NCI-H2029 (cell line): ENCODE results near the gene DDX56.

Experiments used
- DNase-seq: peaks from one replicate; lab custom pipeline; 2025; lab: John Stamatoyannopoulos, UW

DDX56 gene

GRCh38 chr7:44534501-44534900 lies 39.2 kb downstream of the DDX56 start:
- DNase-seq, result peak; percentile 49

- peak; percentile 62 for DNase-seq
Measured at GRCh38 chr7:44534087-44534486, 39.6 kb downstream of the DDX56 start.

DNA sequence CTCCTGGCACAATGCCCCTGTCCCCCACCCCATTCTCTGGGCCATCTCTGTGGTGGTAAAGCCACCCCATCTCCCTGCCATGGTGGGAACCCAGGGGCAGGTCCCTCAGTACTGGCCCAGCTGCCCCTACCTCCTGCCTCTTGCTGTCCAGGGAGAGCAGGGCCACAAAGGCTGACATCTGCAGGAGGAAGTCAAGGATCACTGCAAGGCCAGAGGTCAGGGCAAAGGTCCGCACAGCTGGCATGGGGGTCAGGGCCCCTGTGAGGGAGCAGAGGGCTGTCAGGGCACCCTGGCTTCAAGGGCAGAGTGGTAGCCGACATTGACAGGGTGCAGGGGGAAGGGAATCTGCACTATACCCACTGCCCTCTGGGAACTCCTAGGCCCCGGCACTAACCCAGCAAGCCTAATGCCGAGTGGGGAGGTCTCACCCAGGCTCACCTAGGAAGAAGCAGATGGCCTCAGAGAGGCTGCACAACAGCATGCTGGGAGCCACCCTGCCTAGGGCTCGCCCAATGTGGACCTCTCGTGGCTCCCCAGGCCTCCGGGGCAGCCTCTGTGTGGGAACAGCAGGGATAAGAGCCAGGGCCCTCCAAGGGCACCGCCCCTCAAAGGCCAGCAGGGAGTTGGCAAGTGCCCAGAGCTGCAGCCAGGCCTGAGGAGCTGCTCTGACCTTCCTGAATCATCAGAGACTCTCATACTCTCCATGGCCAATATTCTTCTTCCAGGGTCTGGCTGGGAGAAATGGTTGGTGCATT lies 40.2 kb downstream of the DDX56 start:
- DNase-seq, result peak; percentile 62

DNA sequence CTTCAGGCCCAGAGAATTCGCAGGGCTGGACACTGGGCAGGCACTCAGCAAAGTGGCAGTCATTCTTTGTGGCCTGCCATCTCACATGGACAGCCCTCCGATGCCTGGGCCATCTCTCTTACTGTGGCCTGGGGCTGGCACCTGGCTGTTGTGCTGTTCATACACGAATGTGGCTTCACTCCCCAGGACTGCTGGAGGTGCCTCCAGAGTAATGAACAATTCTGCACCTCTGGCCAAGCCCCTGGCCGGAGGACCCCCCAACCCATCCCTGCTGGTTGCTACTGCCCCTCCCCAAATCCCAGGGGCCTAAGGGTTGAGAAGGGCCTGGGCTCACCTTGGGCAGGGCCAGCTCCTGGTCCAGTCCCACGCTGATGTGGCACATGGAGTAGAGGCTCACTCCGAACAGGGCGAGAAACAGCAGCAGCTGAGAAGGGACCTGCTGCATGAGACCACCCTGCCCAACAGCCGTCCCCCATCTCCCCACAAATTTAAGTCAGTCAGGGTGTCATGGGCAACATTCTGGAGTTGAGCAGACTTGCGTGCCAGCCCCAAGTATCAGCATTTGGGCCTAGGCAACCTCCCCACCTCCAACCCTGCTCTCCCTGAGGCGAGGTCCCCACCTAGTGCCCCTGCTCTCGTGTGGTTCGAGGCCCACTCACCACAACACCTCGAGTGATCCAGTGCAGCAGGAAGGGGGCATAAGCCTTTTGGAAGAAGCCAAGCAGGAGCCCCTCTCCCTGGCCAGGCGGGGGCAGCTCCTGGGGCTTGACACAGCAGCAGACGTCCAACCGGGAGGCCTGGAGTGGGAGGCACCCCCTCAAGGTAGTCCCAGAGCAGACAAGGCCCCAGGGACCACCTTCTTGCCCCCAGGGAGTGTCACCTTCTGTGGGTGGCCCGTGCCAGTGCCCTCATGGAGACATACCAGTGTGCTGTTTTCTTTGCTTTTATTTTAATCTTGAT lies 42.0 kb downstream of the DDX56 start:
- DNase-seq, result no peak

DNA sequence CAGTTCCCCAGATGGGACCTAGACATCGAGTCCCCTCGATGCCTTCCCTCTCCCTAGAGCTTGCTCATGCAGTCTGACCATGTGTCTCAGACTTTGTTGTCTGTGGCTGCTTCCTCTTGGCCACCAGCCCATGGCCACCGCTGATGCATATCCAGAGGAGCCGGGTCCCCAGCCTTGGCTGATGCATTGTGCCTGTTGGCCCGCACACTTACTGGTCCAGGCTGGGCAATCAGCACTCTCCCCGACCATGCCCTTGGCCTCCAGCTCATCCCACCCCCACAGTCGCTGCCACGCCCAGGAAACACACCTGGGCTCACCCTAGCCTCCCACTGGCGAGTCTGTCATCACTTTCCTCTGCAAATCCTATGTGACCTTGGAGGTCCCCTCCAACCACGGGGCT lies 42.7 kb downstream of the DDX56 start:
- DNase-seq, result peak; percentile 74

- no peak for DNase-seq
Measured at GRCh38 chr7:44524811-44525388, 48.8 kb downstream of the DDX56 start.

GRCh38 chr7:44522315-44522714 lies 51.4 kb downstream of the DDX56 start:
- DNase-seq, result no peak

- no peak for DNase-seq
Measured at GRCh38 chr7:44521347-44522095, 52.2 kb downstream of the DDX56 start.

DNA sequence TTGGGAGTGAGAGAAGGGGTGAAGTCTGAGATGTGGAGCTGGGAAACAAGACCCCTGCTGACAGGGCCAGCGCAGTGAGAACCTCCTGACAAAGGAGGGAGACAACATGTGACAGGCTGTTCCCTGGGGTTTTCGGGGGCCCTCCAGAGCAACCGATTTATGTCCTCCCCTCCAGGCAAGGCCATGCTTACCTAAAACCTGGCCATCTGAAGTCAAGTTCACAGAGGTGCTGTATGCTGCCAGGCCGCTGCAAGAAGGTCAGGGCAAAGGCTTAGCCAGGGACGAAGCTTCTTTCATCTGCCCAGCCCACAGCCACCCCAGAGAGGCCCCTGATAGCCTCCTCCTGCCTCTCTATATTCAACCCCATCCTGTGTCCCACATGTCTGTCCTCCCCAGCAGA lies 53.1 kb downstream of the DDX56 start:
- no peak for DNase-seq

DNA sequence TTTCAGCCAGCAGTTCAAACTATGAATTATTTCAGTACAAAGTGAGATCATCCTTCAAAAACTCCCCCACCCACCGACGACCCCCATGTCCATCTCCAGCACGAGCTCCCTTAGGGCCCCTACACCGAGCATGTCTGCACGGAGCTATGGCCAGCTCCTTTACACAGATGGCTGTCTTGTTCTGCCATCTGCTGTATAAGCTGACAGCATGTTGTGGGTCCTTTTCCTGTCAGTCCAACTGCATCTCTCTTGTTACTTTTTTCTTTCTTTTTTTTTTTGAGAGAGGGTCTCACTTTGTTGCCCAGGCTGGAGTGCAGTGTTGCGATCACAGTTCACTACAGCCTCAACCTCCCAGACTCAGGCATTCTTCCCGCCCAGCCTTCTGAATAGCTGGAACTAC lies 54.2 kb downstream of the DDX56 start:
- DNase-seq, result no peak

DNA sequence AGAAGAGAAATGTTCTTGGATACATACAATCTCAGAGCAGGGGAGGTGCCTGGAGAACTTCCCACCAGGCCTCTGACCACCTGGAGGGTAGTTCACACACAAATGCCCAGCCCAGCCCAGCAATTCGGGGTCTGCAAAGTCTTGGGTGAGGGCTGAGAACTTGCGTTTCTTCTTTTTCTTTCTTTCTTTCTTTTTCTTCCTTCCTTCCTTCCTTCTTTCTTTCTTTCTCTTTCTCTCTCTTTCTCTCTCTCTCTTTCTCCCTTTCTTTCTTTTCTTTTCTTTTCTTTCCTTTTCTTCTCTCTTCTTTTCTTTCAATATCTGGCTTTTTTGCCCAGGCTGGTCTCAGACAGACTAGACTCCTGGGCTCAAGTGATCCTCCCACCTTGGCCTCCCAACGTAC lies 54.9 kb downstream of the DDX56 start:
- no peak for DNase-seq

DNA sequence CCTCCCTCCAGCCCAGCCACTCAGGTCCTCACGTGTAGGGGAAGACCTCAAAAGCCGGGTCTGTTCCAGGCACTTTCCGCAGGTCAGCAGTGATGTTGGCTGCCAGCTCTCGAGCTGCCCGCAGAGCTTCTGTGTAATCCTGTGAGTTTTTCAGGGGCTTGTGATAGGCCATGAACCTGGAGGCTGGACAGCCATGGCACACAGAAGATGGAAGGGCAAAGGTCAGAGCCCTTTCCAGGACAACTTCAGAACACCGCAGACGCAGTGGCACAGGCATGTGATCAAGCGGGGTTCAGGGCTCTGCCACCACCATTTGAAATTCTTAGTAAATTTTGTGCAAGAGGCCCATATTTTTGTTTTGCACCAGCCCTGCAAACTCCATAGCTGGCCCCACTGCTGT lies 56.5 kb downstream of the DDX56 start:
- no peak for DNase-seq
